ENCODE results near the gene ARTN. TPM values are rescaled to one million over a fixed set of nuclear protein-coding genes. Genes with fewer than 3 reads are reported as not detected.

Gene ARTN
- total RNA-seq, 1 donor from 2014 or later: 0.14 TPM

GRCh38 chr1:43913666-43914360 is 19.8 kb upstream of the ARTN start:
- TF ChIP-seq CTCF (IDR thresholded peaks at IDR 0.05; ENCODE audit: borderline replicate concordance): no peak
- no peak overlapping the region for H3K4me3 ChIP-seq

GRCh38 chr1:43914576-43915525 is 18.8 kb upstream of the ARTN start:
- intact Hi-C loops (cut with micrococcal nuclease): no loop called here

More at GRCh38 chr1:43913666-43914360, 19.8 kb upstream of the ARTN start:
- H3K9me3 ChIP-seq (replicated peaks): no peaks in the 10 kb centered on the region
- no peak for DNase-seq
- no peak overlapping the region for H3K27ac ChIP-seq (replicated peaks)
- no peaks in the 10 kb centered on the region for H3K27me3 ChIP-seq (ENCODE audit: low read depth)
- no peaks in the 10 kb centered on the region for H3K4me1 ChIP-seq
- intact Hi-C loops (cut with micrococcal nuclease): no loop called here
- no peaks in the 10 kb centered on the region for H3K36me3 ChIP-seq

GRCh38 chr1:43919906-43920305 is 13.7 kb upstream of the ARTN start:
- no peak for TF ChIP-seq CTCF (IDR thresholded peaks at IDR 0.05; ENCODE audit: borderline replicate concordance)
- Histone ChIP-seq H3K4me3 (no peak overlapping the region), H3K9me3 (replicated peaks) (no peaks in the 10 kb centered on the region), H3K36me3 (peaks cover 8% of the 10 kb centered on the region), H3K27me3 (ENCODE audit: low read depth) (no peaks in the 10 kb centered on the region), H3K4me1 (no peaks in the 10 kb centered on the region), H3K27ac (replicated peaks) (no peak overlapping the region)
- intact Hi-C loops (cut with micrococcal nuclease): no loop called here
- no peak for DNase-seq

More at GRCh38 chr1:43914576-43915525, 18.8 kb upstream of the ARTN start:
- H3K27me3 ChIP-seq (ENCODE audit: low read depth): no peaks in the 10 kb centered on the region
- H3K27ac ChIP-seq (replicated peaks): no peak overlapping the region
- H3K36me3 ChIP-seq: no peaks in the 10 kb centered on the region
- H3K4me1 ChIP-seq: no peaks in the 10 kb centered on the region
- no peak overlapping the region for H3K4me3 ChIP-seq
- DNase-seq: no peak
- TF ChIP-seq CTCF (IDR thresholded peaks at IDR 0.05; ENCODE audit: borderline replicate concordance): no peak
- no peaks in the 10 kb centered on the region for H3K9me3 ChIP-seq (replicated peaks)

GRCh38 chr1:43921022-43921421 is 12.6 kb upstream of the ARTN start:
- H3K36me3 ChIP-seq: peaks cover 17% of the 10 kb centered on the region
- no peak for TF ChIP-seq CTCF (IDR thresholded peaks at IDR 0.05; ENCODE audit: borderline replicate concordance)
- intact Hi-C loops (cut with micrococcal nuclease): no loop called here
- H3K9me3 ChIP-seq (replicated peaks): no peaks in the 10 kb centered on the region
- H3K27me3 ChIP-seq (ENCODE audit: low read depth): no peaks in the 10 kb centered on the region
- H3K27ac ChIP-seq (replicated peaks): no peak overlapping the region
- H3K4me1 ChIP-seq: no peaks in the 10 kb centered on the region
- H3K4me3 ChIP-seq: no peak overlapping the region
- DNase-seq: no peak

- H3K4me3 ChIP-seq: no peak overlapping the region
- H3K36me3 ChIP-seq: peaks cover 25% of the 10 kb centered on the region
- DNase-seq: no peak
- no peak for TF ChIP-seq CTCF (IDR thresholded peaks at IDR 0.05; ENCODE audit: borderline replicate concordance)
- H3K27ac ChIP-seq (replicated peaks): no peak overlapping the region
- no peaks in the 10 kb centered on the region for H3K27me3 ChIP-seq (ENCODE audit: low read depth)
- no peaks in the 10 kb centered on the region for H3K4me1 ChIP-seq
- intact Hi-C loops (cut with micrococcal nuclease): no loop called here
- H3K9me3 ChIP-seq (replicated peaks): no peaks in the 10 kb centered on the region
Observed at GRCh38 chr1:43924516-43924915, 9.1 kb upstream of the ARTN start.
